GM12873 (cell line): Measurements from ENCODE around the gene VKORC1L1.

ENCODE experiments used
- CTCF ChIP-seq: IDR thresholded peaks from 2 replicates; pipeline ENCODE4 v1.5.1; 2012; ENCODE audit warnings: low read depth, mild to moderate bottlenecking, moderate library complexity, low read length, control low read depth; ENCODE audit not compliant: insufficient read depth; ENCODE audit errors: missing control alignments

Gene VKORC1L1

GRCh38 chr7:65981965-65982792 lies 109.3 kb downstream of the VKORC1L1 start, which contains the start of gene GUSB:
Gene GUSB, minus strand, starts transcription at chr7:65982213. Its CDS starts 30 bp downstream, at chr7:65982183.
- no peak for TF ChIP-seq CTCF

GRCh38 chr7:65983965-65984658 lies 111.2 kb downstream of the VKORC1L1 start:
- no peak for TF ChIP-seq CTCF

- TF ChIP-seq CTCF: no peak
Observed at GRCh38 chr7:65988084-65988483, 115.2 kb downstream of the VKORC1L1 start.

GRCh38 chr7:65989694-65990080 lies 116.8 kb downstream of the VKORC1L1 start:
- no peak for TF ChIP-seq CTCF

DNA sequence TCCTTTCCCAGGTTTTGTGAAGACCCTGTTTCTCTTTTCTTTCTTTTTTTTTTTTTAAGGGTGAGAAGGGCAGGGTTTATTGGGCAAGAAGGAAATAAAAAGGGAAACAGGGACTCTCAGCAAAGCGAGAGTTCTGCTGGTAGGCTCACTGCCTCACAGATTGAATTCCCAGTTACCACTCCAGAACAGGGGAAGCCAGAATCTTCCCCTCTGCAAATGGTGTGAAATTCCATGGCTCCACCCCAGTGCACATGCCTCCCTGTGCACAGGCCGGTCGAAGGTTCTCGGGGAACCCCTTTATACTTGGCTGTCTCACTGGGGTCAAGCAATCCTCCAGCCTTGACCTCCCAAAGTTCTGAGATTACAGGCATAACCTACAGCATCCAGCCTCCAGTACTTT lies 119.7 kb downstream of the VKORC1L1 start:
- no peak for TF ChIP-seq CTCF

DNA sequence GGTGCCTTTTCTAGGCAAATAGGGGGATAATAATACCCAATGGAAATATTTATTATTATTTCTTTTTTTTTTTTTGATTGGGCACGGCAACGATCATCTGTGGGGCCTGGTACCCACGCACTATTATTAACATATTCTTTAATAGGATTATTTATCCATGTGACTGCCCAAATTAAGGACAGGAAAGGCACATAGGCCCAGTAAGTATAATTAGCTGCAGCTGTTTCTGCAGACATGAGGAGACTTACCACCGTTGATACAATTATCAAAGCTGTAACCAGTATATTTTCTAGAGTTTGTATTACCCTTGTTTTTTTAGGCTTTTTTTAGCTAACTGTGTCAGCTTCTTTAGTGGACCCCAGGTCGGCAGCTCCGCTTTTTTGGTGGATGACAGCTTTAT lies 134.4 kb downstream of the VKORC1L1 start:
- no peak for TF ChIP-seq CTCF
